ENCODE data around the gene TFF3.
"Not testable (repeated sequence)": the region's sequence is repeated elsewhere in the genome, so short reads cannot be mapped to it uniquely, and the experiment has no call there.

Gene TFF3

GRCh38 chr21:42293649-42294272 lies 21.4 kb downstream of the TFF3 start:
- no peak for TF ChIP-seq Cebpa-rat (IDR thresholded peaks at IDR 0.05)
- Histone ChIP-seq H3K27ac (no peak overlapping the region), H3K27me3 (no peaks in the 10 kb centered on the region), H3K4me2 (no peak overlapping the region), H3K9ac (no peak overlapping the region), H4K20me1 (no peaks in the 10 kb centered on the region; the same call in 1 of the 2 replicates), H3K36me3 (peaks cover 91% of the 10 kb centered on the region), H3K4me3 (no peak overlapping the region), H3K4me1 (no peaks in the 10 kb centered on the region), H3K9me3 (peaks cover 2% of the 10 kb centered on the region; the same call in 1 of the 2 replicates)

DNA sequence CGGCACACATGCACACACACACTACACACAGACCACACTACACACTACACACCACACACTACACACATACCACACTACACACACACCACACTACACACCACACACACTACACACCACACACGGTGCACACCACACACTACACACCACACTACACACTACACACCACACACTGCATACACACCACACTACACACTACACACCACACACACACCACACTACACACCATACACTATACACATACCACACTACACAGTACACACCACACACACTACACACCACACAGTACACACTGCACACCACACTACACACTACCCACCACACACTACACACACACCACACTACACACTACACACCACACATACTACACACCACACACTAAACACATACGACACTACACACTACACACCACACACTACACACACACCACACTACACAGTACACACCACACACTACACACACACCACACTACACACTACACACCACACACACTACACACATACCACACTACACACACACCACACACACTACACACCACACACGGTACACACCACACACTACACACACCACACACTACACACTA lies 22.6 kb downstream of the TFF3 start:
- not testable (repeated sequence) for H3K9ac ChIP-seq, H3K27me3 ChIP-seq, H3K4me1 ChIP-seq, H3K4me3 ChIP-seq, H4K20me1 ChIP-seq, H3K4me2 ChIP-seq, H3K27ac ChIP-seq
- peaks cover 11% of the 10 kb centered on the region; the same call in 1 of the 2 replicates for H3K9me3 ChIP-seq
- peaks cover 100% of the 10 kb centered on the region for H3K36me3 ChIP-seq

DNA sequence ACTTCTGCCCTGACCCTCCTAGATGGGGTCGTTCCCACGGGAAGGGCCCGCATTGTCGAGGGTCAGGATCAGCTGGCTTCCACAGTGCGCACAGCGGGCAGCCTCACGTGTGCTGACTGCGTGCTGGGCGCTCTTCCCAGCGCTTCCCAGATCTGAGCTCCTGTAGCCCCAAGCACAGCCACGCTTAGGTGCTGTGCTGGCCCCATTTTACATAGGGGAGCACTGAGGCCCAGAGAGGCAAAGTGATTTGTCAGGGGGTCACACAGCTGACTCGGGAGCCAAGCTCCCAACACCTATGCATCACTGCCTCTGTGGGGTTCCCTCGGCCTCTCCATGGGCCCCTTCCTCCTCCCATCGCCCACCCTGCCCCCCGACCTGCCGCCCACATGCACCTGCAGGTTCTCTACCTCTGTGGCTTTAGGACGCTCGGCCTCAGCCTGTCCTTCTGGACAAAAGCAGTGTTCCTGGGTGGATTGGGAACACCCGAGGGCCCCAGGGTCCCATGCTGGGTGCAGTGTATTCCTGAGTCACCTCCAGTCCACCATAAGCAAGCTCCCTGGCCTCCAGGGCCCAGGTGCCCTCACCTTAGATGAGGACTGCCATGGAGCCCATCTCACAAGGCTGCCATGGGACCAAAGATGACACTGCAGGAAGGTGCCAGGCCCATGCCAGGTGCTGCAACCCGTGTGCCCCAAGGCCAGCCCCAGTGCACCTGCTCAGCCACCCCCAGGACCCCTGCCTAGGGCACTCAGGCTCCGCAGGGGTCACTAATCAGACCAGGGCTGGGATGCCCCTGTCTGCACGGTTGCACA lies 23.3 kb downstream of the TFF3 start:
- Histone ChIP-seq H3K36me3 (peaks cover 100% of the 10 kb centered on the region), H4K20me1 (peaks cover 4% of the 10 kb centered on the region), H3K9me3 (peaks cover 11% of the 10 kb centered on the region; the same call in 1 of the 2 replicates), H3K9ac (no peak overlapping the region), H3K27me3 (no peaks in the 10 kb centered on the region), H3K4me1 (peaks cover 15% of the 10 kb centered on the region), H3K27ac (no peak overlapping the region), H3K4me2 (no peak overlapping the region), H3K4me3 (no peak overlapping the region)
- no peak for TF ChIP-seq Cebpa-rat (IDR thresholded peaks at IDR 0.05)

DNA sequence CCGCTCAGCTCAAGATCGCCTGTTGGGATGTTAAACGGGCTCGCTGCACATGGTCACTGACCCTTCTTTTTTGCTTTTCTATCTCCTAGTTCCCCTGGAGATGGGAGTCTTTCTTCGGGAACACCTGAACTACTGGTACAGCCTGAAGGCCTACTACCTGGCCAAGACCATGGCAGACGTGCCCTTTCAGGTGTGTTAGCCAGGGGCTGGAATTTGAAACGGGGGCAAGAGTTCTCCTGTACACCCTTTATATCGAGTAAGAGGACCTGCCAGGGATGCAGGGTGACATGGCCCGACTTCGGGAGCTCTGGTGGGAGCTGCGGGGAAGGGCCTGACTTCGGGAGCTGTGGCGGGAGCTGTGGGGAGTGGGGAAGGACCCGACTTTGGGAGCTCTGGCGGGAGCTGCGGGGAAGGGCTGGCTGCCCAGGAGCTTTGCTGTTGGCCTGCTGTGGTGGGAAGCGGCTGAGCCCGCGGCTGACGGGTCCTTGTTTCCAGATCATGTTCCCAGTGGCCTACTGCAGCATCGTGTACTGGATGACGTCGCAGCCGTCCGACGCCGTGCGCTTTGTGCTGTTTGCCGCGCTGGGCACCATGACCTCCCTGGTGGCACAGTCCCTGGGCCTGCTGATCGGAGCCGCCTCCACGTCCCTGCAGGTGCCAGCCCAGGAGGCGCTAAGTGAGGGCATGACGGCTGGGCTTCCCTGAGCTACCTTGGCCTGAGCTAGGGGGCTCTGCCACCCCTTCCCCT lies 24.0 kb downstream of the TFF3 start:
- Histone ChIP-seq H3K4me3 (no peak overlapping the region), H4K20me1 (peaks cover 12% of the 10 kb centered on the region), H3K36me3 (peaks cover 93% of the 10 kb centered on the region), H3K27ac (no peak overlapping the region), H3K4me1 (peaks cover 23% of the 10 kb centered on the region), H3K4me2 (no peak overlapping the region), H3K9me3 (peaks cover 11% of the 10 kb centered on the region; the same call in 1 of the 2 replicates), H3K9ac (no peak overlapping the region), H3K27me3 (no peaks in the 10 kb centered on the region)
- no peak for TF ChIP-seq Cebpa-rat (IDR thresholded peaks at IDR 0.05)

GRCh38 chr21:42290505-42290904 lies 24.7 kb downstream of the TFF3 start:
- no peak overlapping the region for H3K4me3 ChIP-seq
- H3K4me1 ChIP-seq, result peaks cover 30% of the 10 kb centered on the region
- peaks cover 18% of the 10 kb centered on the region for H4K20me1 ChIP-seq
- peaks cover 86% of the 10 kb centered on the region for H3K36me3 ChIP-seq
- H3K27me3 ChIP-seq, result no peaks in the 10 kb centered on the region
- peaks cover 11% of the 10 kb centered on the region; the same call in 1 of the 2 replicates for H3K9me3 ChIP-seq
- no peak for TF ChIP-seq Cebpa-rat (IDR thresholded peaks at IDR 0.05)
- H3K4me2 ChIP-seq, result no peak overlapping the region
- H3K27ac ChIP-seq, result no peak overlapping the region
- no peak overlapping the region for H3K9ac ChIP-seq

- peaks cover 80% of the 10 kb centered on the region for H3K36me3 ChIP-seq
- no peak overlapping the region for H3K9ac ChIP-seq
- peaks cover 11% of the 10 kb centered on the region; the same call in 1 of the 2 replicates for H3K9me3 ChIP-seq
- no peaks in the 10 kb centered on the region for H3K27me3 ChIP-seq
- no peak for TF ChIP-seq Cebpa-rat (IDR thresholded peaks at IDR 0.05)
- no peak overlapping the region for H3K4me3 ChIP-seq
- H3K4me2 ChIP-seq, result no peak overlapping the region
- H3K4me1 ChIP-seq, result peaks cover 35% of the 10 kb centered on the region
- H3K27ac ChIP-seq, result no peak overlapping the region
- peaks cover 24% of the 10 kb centered on the region for H4K20me1 ChIP-seq
Measured at GRCh38 chr21:42289926-42290325, 25.3 kb downstream of the TFF3 start.

DNA sequence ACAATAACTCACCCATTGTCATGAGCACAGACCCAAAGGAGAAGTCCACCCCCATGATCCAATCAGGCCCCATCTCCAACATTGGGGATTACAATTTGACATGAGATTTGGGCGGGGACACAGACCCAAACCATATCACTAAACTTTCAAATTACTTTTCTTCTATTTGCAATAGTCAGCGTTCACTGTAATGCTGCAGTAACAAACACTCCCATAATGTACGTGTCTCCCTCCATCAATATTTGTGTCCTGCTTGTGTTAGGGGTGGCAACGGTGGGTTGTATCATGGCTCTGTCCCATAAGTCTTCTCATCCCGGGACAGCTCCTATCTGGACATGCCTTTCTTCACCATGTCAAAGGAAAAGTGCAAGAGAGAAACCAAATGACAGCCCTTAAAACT lies 26.2 kb downstream of the TFF3 start:
- no peaks in the 10 kb centered on the region for H3K27me3 ChIP-seq
- peaks cover 11% of the 10 kb centered on the region; the same call in 1 of the 2 replicates for H3K9me3 ChIP-seq
- peaks cover 45% of the 10 kb centered on the region for H3K4me1 ChIP-seq
- H3K4me3 ChIP-seq, result no peak overlapping the region
- H3K27ac ChIP-seq, result no peak overlapping the region
- no peak overlapping the region for H3K4me2 ChIP-seq
- TF ChIP-seq Cebpa-rat (IDR thresholded peaks at IDR 0.05), result no peak
- peaks cover 77% of the 10 kb centered on the region for H3K36me3 ChIP-seq
- no peak overlapping the region for H3K9ac ChIP-seq
- peaks cover 32% of the 10 kb centered on the region for H4K20me1 ChIP-seq

GRCh38 chr21:42287193-42288083 lies 27.8 kb downstream of the TFF3 start:
- no peaks in the 10 kb centered on the region for H3K27me3 ChIP-seq
- H3K27ac ChIP-seq, result no peak overlapping the region
- H3K36me3 ChIP-seq, result peaks cover 68% of the 10 kb centered on the region
- H4K20me1 ChIP-seq, result peaks cover 43% of the 10 kb centered on the region
- no peak overlapping the region for H3K9ac ChIP-seq
- H3K4me1 ChIP-seq, result peaks cover 57% of the 10 kb centered on the region
- H3K9me3 ChIP-seq, result peaks cover 11% of the 10 kb centered on the region; the same call in 1 of the 2 replicates
- no peak overlapping the region for H3K4me3 ChIP-seq
- TF ChIP-seq Cebpa-rat (IDR thresholded peaks at IDR 0.05), result no peak
- H3K4me2 ChIP-seq, result peak overlapping the region; percentile 83

- peaks cover 68% of the 10 kb centered on the region for H3K36me3 ChIP-seq
- H3K9me3 ChIP-seq, result peaks cover 11% of the 10 kb centered on the region; the same call in 1 of the 2 replicates
- H3K4me1 ChIP-seq, result peaks cover 67% of the 10 kb centered on the region
- H3K4me3 ChIP-seq, result 0 out of 2 replicates have a peak overlapping the region, but pooled peaks have one; percentile 6
- H3K4me2 ChIP-seq, result peak overlapping the region; percentile 83
- no peak for TF ChIP-seq Cebpa-rat (IDR thresholded peaks at IDR 0.05)
- H3K27ac ChIP-seq, result no peak overlapping the region
- H3K9ac ChIP-seq, result no peak overlapping the region
- H4K20me1 ChIP-seq, result peaks cover 53% of the 10 kb centered on the region
- H3K27me3 ChIP-seq, result no peaks in the 10 kb centered on the region
Measured at GRCh38 chr21:42286416-42286815, 28.8 kb downstream of the TFF3 start.
